Measurements from ENCODE around the gene SAMSN1. TPM values are rescaled to one million over a fixed set of nuclear protein-coding genes. Genes with fewer than 3 reads are reported as not detected.
A peak's percentile ranks its signal among the peaks of the same experiment; 100 is the strongest.

Gene SAMSN1
- total and polyA plus RNA-seq, 9 of the 15 experiments (the other 6 are each of a cell fraction or from before 2014, with no cell fraction given): 101 to 223 (median 159) TPM

- no peaks in the 10 kb centered on the region for H4K20me1 ChIP-seq (replicated peaks; ENCODE audit: control insufficient read depth, insufficient read depth, low read length)
- TF ChIP-seq ZNF347 (CRISPR knock-in tag; IDR thresholded peaks at IDR 0.05; ENCODE audit: low read depth) (no peak), HMG20A (CRISPR knock-in tag; conservative IDR thresholded peaks at IDR 0.05) (no peak), SNRNP70 (optimal IDR thresholded peaks at IDR 0.05; ENCODE audit: low read depth, low read length) (no peak), KDM4B (IDR thresholded peaks at IDR 0.05; ENCODE audit: borderline replicate concordance in 2 of 2, low read depth in 1 of 2) (no peak), ZSCAN29 (IDR thresholded peaks at IDR 0.05) (no peak), MBD2 (IDR thresholded peaks at IDR 0.05; ENCODE audit: borderline replicate concordance, low read depth) (no peak), ZNF395 (CRISPR knock-in tag; IDR thresholded peaks at IDR 0.05) (no peak), ZSCAN32 (CRISPR knock-in tag; IDR thresholded peaks at IDR 0.05) (no peak), ZNF551 (CRISPR knock-in tag; IDR thresholded peaks at IDR 0.05) (no peak), CC2D1A (IDR thresholded peaks at IDR 0.05) (no peak), TCF7L2 (IDR thresholded peaks at IDR 0.05; ENCODE audit: low read depth, low read length) (no peak), SIRT6 (IDR thresholded peaks at IDR 0.05; ENCODE audit: low read depth, low read length) (no peak), MCM5 (IDR thresholded peaks at IDR 0.05; ENCODE audit: low read depth) (no peak), ZFP1 (CRISPR knock-in tag; IDR thresholded peaks at IDR 0.05) (no peak)
- TF ChIP-seq, protein P1, sequence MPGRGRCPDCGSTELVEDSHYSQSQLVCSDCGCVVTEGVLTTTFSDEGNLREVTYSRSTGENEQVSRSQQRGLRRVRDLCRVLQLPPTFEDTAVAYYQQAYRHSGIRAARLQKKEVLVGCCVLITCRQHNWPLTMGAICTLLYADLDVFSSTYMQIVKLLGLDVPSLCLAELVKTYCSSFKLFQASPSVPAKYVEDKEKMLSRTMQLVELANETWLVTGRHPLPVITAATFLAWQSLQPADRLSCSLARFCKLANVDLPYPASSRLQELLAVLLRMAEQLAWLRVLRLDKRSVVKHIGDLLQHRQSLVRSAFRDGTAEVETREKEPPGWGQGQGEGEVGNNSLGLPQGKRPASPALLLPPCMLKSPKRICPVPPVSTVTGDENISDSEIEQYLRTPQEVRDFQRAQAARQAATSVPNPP (IDR thresholded peaks at IDR 0.05; ENCODE audit: borderline replicate concordance, insufficient read depth, insufficient read length): no peak
- H3K4me1 ChIP-seq (replicated peaks in 1 of 2; ENCODE audit: control insufficient read depth in 2 of 2, insufficient read depth in 2 of 2, low read length in 2 of 2): no peaks in the 10 kb centered on the region; a peak in 1 of 5 replicates
- intact Hi-C loops (cut with micrococcal nuclease) (no loop called here), in situ Hi-C loops (cut with MboI) (no loop called here)
- no peak overlapping the region for H3K4me2 ChIP-seq (ENCODE audit: insufficient read depth, low read length)
- H3K4me3 ChIP-seq: no peak overlapping the region
- no peaks in the 10 kb centered on the region for H3K9me1 ChIP-seq (ENCODE audit: control insufficient read depth, insufficient read depth, low read length)
- ATAC-seq (0 out of 3 replicates have a peak, but pooled peaks have one; percentile 17), DNase-seq (ENCODE audit: extremely low read depth in 1 of 4, low spot score in 3 of 4) (no peak), FAIRE-seq (no peak)
- H3K27me3 ChIP-seq (ENCODE audit: control insufficient read depth in 2 of 2, insufficient read depth in 2 of 2, low read length in 2 of 2): no peaks in the 10 kb centered on the region
- no peaks in the 10 kb centered on the region for H3K79me2 ChIP-seq (ENCODE audit: control insufficient read depth, insufficient read depth, low read length)
- no peak overlapping the region for H2AFZ ChIP-seq (ENCODE audit: low read depth, low read length)
- H3K27ac ChIP-seq (ENCODE audit: extremely low read depth, low read depth, low read length): no peak overlapping the region
- POLR2A ChIA-PET: no interaction called here
- peaks cover 12% of the 10 kb centered on the region for H3K9me3 ChIP-seq (replicated peaks; ENCODE audit: control insufficient read depth, insufficient read depth, low read depth, low read length)
- no peaks in the 10 kb centered on the region for H3K36me3 ChIP-seq (ENCODE audit: control insufficient read depth, insufficient read depth, low read length)
- CTCF ChIA-PET (ENCODE audit: low intra/inter-chr PET ratio): no interaction called here
- H3K9ac ChIP-seq (ENCODE audit: insufficient read depth in 1 of 2, low read depth in 2 of 2, low read length in 2 of 2): no peak overlapping the region
- BruUV-seq (replicated peaks): no TSS peak
Measured at GRCh38 chr21:14559102-14559501, 13.0 kb upstream of the SAMSN1 start.

Measured in K562 (cell line).